D721Med (cell line): Measurements from ENCODE around the gene MRPL16.
"Not testable (repeated sequence)": the region's sequence is repeated elsewhere in the genome, so short reads cannot be mapped to it uniquely, and the experiment has no call there.

Experiments
- DNase-seq: peaks from one replicate; pipeline ENCODE4 v3.0.0; 2011; ENCODE audit warnings: low spot score; ENCODE audit not compliant: insufficient read length
- FAIRE-seq: peaks from 2 replicates; lab custom pipeline; 2011; peaks lifted over from hg19 to GRCh38; lab: Jason Lieb, UNC
- TF ChIP-seq, protein P1 (sequence below): IDR thresholded peaks from 2 replicates; pipeline ENCODE4 v1.5.1; 2012; ENCODE audit warnings: mild to moderate bottlenecking, control low read depth; ENCODE audit not compliant: insufficient read depth; ENCODE audit errors: missing control alignments

The MRPL16 gene

DNA sequence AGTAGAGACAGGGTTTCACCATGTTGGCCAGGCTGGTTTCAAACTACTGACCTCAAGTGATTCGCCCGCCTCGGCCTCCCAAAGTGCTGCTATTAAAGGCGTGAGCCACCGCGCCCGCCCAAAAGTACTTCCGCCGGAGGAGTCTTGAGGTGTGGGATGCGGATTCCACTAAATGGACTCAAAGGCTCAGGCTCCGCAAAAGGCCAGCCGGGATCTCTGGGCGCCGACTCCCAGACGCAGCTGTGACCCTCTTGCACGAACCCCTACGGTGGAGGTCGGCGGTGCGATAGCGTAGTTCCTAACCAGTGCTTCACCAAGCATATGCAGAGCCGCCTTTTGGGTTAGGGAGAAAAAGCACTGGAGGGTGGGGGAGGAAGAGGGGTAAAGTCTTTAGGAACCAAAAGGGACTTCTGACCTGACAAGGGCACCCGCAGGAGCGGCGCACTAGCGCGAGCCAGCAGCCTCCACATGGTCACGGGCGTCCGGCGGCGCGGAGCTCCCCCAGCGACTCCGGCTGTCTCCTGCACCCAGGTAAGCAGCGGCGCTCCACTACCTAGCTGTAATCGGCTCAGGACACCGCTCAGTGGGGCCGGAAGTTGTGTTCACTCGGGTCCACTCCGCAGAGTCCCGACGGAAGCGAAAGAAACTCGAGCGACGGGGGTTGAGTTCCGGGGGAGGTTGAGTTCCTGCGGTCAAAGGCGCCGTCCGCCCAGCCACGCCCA, at the start of gene MRPL16:
Gene MRPL16 (minus strand): TSS at position 590 of the 722 bp plus-strand sequence. CDS start 120 bp downstream, at position 470.
- TF ChIP-seq, protein P1, sequence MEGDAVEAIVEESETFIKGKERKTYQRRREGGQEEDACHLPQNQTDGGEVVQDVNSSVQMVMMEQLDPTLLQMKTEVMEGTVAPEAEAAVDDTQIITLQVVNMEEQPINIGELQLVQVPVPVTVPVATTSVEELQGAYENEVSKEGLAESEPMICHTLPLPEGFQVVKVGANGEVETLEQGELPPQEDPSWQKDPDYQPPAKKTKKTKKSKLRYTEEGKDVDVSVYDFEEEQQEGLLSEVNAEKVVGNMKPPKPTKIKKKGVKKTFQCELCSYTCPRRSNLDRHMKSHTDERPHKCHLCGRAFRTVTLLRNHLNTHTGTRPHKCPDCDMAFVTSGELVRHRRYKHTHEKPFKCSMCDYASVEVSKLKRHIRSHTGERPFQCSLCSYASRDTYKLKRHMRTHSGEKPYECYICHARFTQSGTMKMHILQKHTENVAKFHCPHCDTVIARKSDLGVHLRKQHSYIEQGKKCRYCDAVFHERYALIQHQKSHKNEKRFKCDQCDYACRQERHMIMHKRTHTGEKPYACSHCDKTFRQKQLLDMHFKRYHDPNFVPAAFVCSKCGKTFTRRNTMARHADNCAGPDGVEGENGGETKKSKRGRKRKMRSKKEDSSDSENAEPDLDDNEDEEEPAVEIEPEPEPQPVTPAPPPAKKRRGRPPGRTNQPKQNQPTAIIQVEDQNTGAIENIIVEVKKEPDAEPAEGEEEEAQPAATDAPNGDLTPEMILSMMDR = no peak
- DNase-seq (peak; percentile 60), FAIRE-seq (no peak)

GRCh38 chr11:59859673-59860072, 49.1 kb upstream of the MRPL16 start:
- no peak for FAIRE-seq
- DNase-seq = no peak
- TF ChIP-seq, protein P1 = no peak

GRCh38 chr11:59857439-59858434, 47.2 kb upstream of the MRPL16 start:
- TF ChIP-seq, protein P1 = no peak
- FAIRE-seq (no peak), DNase-seq (no peak)

DNA sequence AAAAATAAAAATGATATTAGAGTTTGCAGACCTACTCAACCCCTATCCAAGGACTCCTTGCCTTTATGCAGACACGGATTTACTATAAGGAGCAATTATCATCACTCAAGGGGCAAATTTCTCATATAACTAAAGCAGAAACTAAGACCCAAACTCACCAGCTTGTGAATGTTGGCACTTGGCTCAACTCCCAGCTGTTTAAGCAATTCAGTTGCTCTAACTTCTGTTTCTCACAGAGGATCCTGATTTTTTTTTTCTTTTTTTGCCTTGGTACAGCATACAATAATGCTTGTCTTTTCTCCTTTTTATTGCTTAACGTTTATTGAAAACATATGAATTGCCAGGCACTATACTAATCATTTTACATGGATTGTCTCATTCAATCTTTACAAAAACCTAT, 44.3 kb upstream of the MRPL16 start:
- TF ChIP-seq, protein P1 = no peak
- no peak for FAIRE-seq
- no peak for DNase-seq

GRCh38 chr11:59851416-59851815, 40.8 kb upstream of the MRPL16 start:
- FAIRE-seq, DNase-seq: not testable (repeated sequence)

GRCh38 chr11:59849551-59849950, 39.0 kb upstream of the MRPL16 start:
- FAIRE-seq = not testable (repeated sequence)

DNA sequence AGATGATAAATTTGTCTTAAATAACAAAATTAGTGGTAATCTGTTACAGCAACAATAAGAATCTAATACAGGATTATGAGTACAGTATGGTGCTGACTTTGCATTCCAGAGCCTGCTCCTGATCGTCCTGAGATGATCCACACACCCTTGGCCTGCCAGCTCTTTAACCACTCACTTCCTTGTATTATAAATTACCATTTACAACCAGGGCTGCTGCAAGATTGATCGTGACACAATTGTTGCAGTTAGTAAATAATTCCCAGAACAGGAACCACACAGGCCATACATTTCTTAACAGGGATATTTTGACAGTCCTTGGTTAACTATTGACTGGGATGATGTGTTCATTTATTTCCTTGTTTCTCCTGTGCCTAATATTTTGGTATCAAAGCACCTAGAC, 38.6 kb upstream of the MRPL16 start:
- TF ChIP-seq, protein P1 = no peak
- no peak for FAIRE-seq
- no peak for DNase-seq

More at GRCh38 chr11:59849551-59849950, 39.0 kb upstream of the MRPL16 start:
- DNase-seq = not testable (repeated sequence)

DNA sequence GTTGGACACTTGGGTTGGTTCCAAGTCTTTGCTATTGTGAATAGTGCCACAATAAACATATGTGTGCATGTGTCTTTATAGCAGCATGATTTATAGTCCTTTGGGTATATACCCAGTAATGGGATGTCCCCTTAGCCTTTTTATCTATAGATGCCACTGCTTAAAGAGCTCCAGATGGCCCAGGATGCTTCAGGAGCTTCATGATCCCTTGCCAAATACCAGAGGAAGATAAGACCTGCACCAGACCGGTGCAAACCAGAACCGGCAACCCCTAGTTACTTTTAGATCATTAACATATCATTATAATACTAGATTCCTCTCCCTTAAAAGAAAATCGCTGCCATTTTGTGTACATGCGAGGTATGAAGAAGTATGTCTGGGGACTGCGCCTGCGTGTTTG, 37.9 kb upstream of the MRPL16 start:
- DNase-seq, FAIRE-seq: not testable (repeated sequence)
